ENCODE data around the gene CDC25C. TPM values are rescaled to one million over a fixed set of nuclear protein-coding genes. Genes with fewer than 3 reads are reported as not detected.

CDC25C gene
- total RNA-seq, 2 donors from 2014 or later: 14.8 to 30.6 TPM

DNA sequence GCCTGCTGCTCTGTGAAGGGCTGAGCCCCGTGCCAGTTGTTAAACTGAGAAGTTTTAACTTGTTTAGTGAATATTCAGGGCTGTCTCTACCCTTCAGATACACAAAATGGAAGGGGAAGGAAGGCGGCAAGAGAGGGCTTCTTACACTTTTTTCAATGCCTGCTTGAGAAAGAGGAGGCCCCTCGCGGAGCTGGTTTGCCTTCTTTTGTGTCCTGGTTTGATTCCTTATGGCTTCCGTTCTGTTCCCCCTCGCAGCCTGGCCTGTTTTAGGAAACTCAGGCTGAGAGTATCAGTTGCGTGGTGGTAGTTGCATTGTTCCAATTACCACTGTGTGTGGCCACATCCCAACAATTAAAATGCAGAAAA lies 7.5 kb upstream of the CDC25C start:
- peak overlapping the region; percentile 100 for H3K27ac ChIP-seq (ENCODE audit: low read depth, low read length)
- Mint-ChIP-seq H3K36me3 (ENCODE audit: low read depth) (peaks cover 25% of the 10 kb centered on the region), H3K4me1 (peaks cover 31% of the 10 kb centered on the region), H3K27me3 (ENCODE audit: insufficient read depth) (no peaks in the 10 kb centered on the region), H3K9me3 (no peaks in the 10 kb centered on the region), H3K27ac (peak overlapping the region; percentile 96), H3K4me3 (peak overlapping the region; percentile 82)
- peaks cover 30% of the 10 kb centered on the region for H3K36me3 ChIP-seq (ENCODE audit: control insufficient read depth, insufficient read depth, low read length)
- H3K9ac ChIP-seq (ENCODE audit: extremely low read depth, low read length, poor library complexity, severe bottlenecking): peak overlapping the region; percentile 100
- no peak for TF ChIP-seq CTCF (conservative IDR thresholded peaks at IDR 0.05)
- H3K4me1 ChIP-seq (ENCODE audit: control insufficient read depth, insufficient read depth, low read length): peaks cover 5% of the 10 kb centered on the region
- H3K9me3 ChIP-seq (ENCODE audit: control insufficient read depth, low read length): no peaks in the 10 kb centered on the region
- H3K4me3 ChIP-seq (ENCODE audit: low read length): peak overlapping the region; percentile 100
- H3K27me3 ChIP-seq (ENCODE audit: control insufficient read depth, insufficient read depth, low read length, poor library complexity, severe bottlenecking): no peaks in the 10 kb centered on the region
- peak; percentile 71 for DNase-seq
- 0 to 9% methylated on average over 1 to 7 of the region's 7 CpGs for WGBS, 2 experiments (ENCODE audit: insufficient coverage in 1 of 2, insufficient read length in 1 of 2)

DNA sequence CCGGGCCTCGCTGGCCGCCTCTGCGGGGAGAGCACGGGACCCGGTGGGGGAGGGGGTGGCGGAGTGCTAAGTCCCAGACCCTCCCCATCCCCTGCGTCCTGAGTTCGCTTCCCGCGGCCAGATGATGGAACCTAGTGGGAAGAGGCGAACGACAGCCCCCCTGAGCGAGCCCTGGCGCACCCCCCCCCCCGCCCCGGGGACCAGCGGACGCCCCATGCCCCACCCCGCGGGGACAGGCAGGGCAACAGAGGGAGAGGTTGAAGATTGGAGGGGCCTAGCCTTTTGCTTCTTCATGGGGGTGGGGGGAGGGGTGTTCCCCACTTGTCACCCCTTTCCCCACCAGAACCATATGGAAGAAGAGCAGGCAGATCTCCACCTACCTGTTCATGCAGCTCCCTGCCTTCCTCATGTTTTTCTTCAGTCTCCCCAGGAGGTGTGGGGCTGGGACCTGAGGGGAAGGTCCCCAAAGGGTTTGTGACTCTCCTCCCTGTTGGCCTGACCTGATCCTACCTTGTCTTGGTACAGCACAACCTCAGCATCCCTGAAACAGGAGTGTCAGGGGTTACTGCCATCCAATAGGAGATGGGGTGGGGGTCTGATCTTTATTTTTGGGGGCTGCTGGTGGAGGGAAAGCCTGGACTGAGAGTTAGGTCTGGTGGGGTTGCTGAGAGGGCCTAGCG lies 6.9 kb upstream of the CDC25C start:
- peak; percentile 62 for DNase-seq
- H3K9ac ChIP-seq (ENCODE audit: extremely low read depth, low read length, poor library complexity, severe bottlenecking): peak overlapping the region; percentile 100
- peak overlapping the region; percentile 82 for H3K4me3 Mint-ChIP-seq
- H3K27me3 Mint-ChIP-seq (ENCODE audit: insufficient read depth): no peaks in the 10 kb centered on the region
- no peaks in the 10 kb centered on the region for H3K27me3 ChIP-seq (ENCODE audit: control insufficient read depth, insufficient read depth, low read length, poor library complexity, severe bottlenecking)
- peak overlapping the region; percentile 96 for H3K27ac Mint-ChIP-seq
- 0% methylated on average over 1 to 22 of the region's 22 CpGs for WGBS, 2 experiments (ENCODE audit: insufficient coverage in 1 of 2, insufficient read length in 1 of 2)
- TF ChIP-seq CTCF (conservative IDR thresholded peaks at IDR 0.05): no peak
- peaks cover 27% of the 10 kb centered on the region for H3K4me1 Mint-ChIP-seq
- peak overlapping the region; percentile 100 for H3K27ac ChIP-seq (ENCODE audit: low read depth, low read length)
- peaks cover 20% of the 10 kb centered on the region for H3K36me3 Mint-ChIP-seq (ENCODE audit: low read depth)
- peak overlapping the region; percentile 100 for H3K4me3 ChIP-seq (ENCODE audit: low read length)
- no peaks in the 10 kb centered on the region for H3K9me3 Mint-ChIP-seq
- H3K4me1 ChIP-seq (ENCODE audit: control insufficient read depth, insufficient read depth, low read length): peaks cover 5% of the 10 kb centered on the region
- peaks cover 24% of the 10 kb centered on the region for H3K36me3 ChIP-seq (ENCODE audit: control insufficient read depth, insufficient read depth, low read length)
- H3K9me3 ChIP-seq (ENCODE audit: control insufficient read depth, low read length): no peaks in the 10 kb centered on the region

GRCh38 chr5:138337685-138338410 lies 6.2 kb upstream of the CDC25C start, which contains the start of gene FAM53C:
FAM53C (plus strand) TSS chr5:138338266; CDS start chr5:138341336, 3,070 bp downstream.
- 0 to 1% methylated on average over 22 to 51 of the region's 56 CpGs for WGBS, 2 experiments (ENCODE audit: insufficient coverage in 1 of 2, insufficient read length in 1 of 2)
- H3K9me3 Mint-ChIP-seq: no peaks in the 10 kb centered on the region
- peak within 1 kb of the TSS; percentile 100 for H3K27ac ChIP-seq (ENCODE audit: low read depth, low read length)
- H3K36me3 ChIP-seq (ENCODE audit: control insufficient read depth, insufficient read depth, low read length): peaks cover 18% of the 10 kb centered on the region
- peak within 1 kb of the TSS; percentile 100 for H3K9ac ChIP-seq (ENCODE audit: extremely low read depth, low read length, poor library complexity, severe bottlenecking)
- H3K4me1 Mint-ChIP-seq: peaks cover 29% of the 10 kb centered on the region
- peaks cover 14% of the 10 kb centered on the region for H3K36me3 Mint-ChIP-seq (ENCODE audit: low read depth)
- H3K4me3 ChIP-seq (ENCODE audit: low read length): peak within 1 kb of the TSS; percentile 100
- H3K27ac Mint-ChIP-seq: peak within 1 kb of the TSS; percentile 100
- H3K9me3 ChIP-seq (ENCODE audit: control insufficient read depth, low read length): no peaks in the 10 kb centered on the region
- H3K27me3 ChIP-seq (ENCODE audit: control insufficient read depth, insufficient read depth, low read length, poor library complexity, severe bottlenecking): no peaks in the 10 kb centered on the region
- peak within 1 kb of the TSS; percentile 82 for H3K4me3 Mint-ChIP-seq
- peaks cover 5% of the 10 kb centered on the region for H3K4me1 ChIP-seq (ENCODE audit: control insufficient read depth, insufficient read depth, low read length)
- DNase-seq: peak; percentile 97
- H3K27me3 Mint-ChIP-seq (ENCODE audit: insufficient read depth): no peaks in the 10 kb centered on the region
- TF ChIP-seq CTCF (conservative IDR thresholded peaks at IDR 0.05): no peak
